ENCODE measurements around the gene SPATA2.

GRCh38 chr20:49892260-49892659, 23.1 kb downstream of the SPATA2 start:
- TF ChIP-seq POLR2A (IDR thresholded peaks at IDR 0.05; ENCODE audit: low read depth, low read length), result no peak
- TF ChIP-seq POLR2AphosphoS5 (IDR thresholded peaks at IDR 0.05; ENCODE audit: low read depth, low read length), result no peak
- TF ChIP-seq TAF1 (IDR thresholded peaks at IDR 0.05; ENCODE audit: low read depth, low read length), result no peak
- no peak for TF ChIP-seq PAX5 (IDR thresholded peaks at IDR 0.05; ENCODE audit: insufficient read depth, low read length, severe bottlenecking)

Measured in GM12891 (cell line).